ENCODE measurements around the gene VPS16. TPM values are rescaled to one million over a fixed set of nuclear protein-coding genes. Genes with fewer than 3 reads are reported as not detected.

The VPS16 gene
- total RNA-seq, 6 experiments from 2014 or later, result 17.2 to 22.2 (median 19.1) TPM

DNA sequence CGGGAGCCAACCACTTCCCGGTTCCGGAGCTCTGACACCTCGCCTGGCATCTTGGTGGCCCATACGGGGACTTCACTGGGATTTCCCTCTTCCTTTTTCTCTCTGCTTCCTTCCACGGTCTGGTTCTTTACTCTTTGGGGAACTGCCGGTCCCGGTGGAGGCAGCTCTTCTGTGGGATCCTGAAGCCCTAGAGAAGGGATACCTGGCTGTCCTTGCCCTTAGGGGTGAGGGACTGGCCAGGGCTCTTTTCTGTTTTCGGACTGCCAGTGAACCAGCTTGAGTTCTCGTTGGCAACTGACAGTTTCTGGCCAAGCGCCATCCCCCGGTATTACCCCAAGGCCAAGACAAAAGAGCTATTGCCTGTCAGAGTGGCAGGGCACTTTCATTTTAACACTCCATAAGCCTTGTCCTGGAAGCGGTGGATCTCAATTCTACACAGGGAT lies 39.2 kb upstream of the VPS16 start:
- no peaks in the 10 kb centered on the region for H3K27me3 ChIP-seq
- H3K36me3 ChIP-seq, result no peaks in the 10 kb centered on the region
- no peak overlapping the region for H3K4me3 ChIP-seq
- DNase-seq (peak in 1 of 3 donors; percentile 26), ATAC-seq (no peak)
- no peaks in the 10 kb centered on the region for H3K9me3 ChIP-seq
- intact Hi-C loops (cut with DNase I), result no loop called here
- 12% methylated on average over 13 of the region's 13 CpGs for WGBS (ENCODE audit: insufficient coverage, low coverage, low lambda C conversion rate, missing lambda C conversion rate)
- no peak for TF ChIP-seq POLR2A (IDR thresholded peaks at IDR 0.05)
- TF ChIP-seq, protein P1, sequence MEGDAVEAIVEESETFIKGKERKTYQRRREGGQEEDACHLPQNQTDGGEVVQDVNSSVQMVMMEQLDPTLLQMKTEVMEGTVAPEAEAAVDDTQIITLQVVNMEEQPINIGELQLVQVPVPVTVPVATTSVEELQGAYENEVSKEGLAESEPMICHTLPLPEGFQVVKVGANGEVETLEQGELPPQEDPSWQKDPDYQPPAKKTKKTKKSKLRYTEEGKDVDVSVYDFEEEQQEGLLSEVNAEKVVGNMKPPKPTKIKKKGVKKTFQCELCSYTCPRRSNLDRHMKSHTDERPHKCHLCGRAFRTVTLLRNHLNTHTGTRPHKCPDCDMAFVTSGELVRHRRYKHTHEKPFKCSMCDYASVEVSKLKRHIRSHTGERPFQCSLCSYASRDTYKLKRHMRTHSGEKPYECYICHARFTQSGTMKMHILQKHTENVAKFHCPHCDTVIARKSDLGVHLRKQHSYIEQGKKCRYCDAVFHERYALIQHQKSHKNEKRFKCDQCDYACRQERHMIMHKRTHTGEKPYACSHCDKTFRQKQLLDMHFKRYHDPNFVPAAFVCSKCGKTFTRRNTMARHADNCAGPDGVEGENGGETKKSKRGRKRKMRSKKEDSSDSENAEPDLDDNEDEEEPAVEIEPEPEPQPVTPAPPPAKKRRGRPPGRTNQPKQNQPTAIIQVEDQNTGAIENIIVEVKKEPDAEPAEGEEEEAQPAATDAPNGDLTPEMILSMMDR (IDR thresholded peaks at IDR 0.05), result no peak
- no peak overlapping the region for H3K27ac ChIP-seq
- no peaks in the 10 kb centered on the region for H3K4me1 ChIP-seq

DNA sequence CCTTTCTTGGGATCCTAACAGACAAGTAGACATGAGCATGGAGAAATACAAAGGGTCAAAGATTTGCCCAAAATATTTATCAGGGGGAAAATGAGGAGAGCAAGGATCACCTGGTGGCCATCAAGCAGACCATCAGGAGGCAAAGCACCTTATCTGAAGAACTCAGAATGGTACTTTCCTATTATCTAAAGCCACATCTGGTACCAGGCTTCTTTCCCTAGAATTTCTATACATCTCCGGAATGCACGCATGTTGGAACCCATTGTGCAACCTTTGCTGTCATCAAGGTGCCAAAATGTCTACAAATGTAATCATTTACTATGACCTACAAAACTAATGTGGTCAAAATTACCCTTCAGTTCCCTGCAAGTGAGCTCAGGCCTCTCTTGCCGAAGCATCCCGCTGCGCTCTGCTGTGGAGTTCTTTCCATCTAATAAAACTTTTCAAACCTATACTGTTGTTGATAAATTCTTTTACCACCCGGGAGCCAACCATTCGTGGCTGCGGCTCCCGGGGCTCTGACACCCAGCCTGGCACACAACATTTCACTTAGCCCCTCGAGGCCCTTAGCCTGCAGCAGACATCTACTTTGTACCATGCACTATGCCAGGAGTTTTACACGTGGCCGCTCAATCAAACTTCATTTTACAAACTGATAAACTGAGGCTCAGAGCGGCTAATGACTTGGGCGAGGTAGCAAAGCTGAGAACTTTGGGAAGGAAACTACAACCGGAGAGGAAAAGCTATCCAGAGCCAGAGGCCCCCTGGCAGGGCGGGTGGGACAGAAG lies 36.3 kb upstream of the VPS16 start:
- H3K9me3 ChIP-seq, result no peaks in the 10 kb centered on the region
- no peak overlapping the region for H3K4me3 ChIP-seq
- no peaks in the 10 kb centered on the region for H3K4me1 ChIP-seq
- intact Hi-C loops (cut with DNase I), result no loop called here
- H3K36me3 ChIP-seq, result no peaks in the 10 kb centered on the region
- WGBS (ENCODE audit: insufficient coverage, low coverage, low lambda C conversion rate, missing lambda C conversion rate), result 37% methylated on average over 16 of the region's 16 CpGs
- peak in 1 of 3 donors; percentile 16 for DNase-seq
- no peaks in the 10 kb centered on the region for H3K27me3 ChIP-seq
- ATAC-seq, result no peak
- TF ChIP-seq, protein P1 (IDR thresholded peaks at IDR 0.05), result no peak
- no peak for TF ChIP-seq POLR2A (IDR thresholded peaks at IDR 0.05)
- no peak overlapping the region for H3K27ac ChIP-seq

DNA sequence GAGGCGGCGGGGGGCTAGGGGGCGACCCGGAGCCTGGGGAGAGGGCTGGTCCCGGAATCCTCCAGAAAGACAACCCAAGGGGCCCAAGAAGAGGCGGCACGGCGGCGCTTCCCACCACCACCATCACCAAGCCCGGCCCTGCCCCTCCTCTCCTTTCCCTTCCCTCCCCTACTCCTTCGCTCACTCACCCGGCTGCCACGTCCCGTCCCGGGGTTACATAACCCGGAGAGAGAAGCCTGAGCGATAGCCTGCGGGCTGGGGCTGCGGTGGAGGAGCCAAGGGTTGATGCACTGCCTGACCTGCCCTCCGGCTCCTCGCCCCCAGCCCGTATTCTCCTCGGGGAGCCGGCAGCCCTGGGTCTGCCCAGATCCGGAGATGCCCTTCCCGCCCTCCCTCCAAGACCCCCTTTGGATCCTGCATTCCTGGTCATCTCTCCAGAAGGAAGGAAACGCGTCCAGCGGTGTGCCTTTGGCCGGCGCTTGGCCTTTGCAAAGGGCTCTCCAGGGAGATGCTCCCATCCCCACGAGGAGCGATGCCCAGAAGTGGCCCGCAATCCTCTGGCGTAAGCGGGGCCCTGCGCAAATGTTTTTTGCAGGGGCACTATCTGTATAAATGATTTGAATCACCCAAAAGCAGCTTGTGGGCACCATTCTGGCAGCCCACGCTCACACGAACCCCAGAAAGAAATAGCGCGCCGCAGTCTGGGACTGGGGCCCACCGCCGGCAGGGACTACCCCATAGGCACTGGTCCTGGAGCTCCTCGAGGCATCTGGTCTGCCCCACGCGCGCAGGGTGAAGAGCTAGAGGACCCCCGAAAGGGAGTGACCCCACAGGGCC lies 35.5 kb upstream of the VPS16 start:
- intact Hi-C loops (cut with DNase I), result no loop called here
- ATAC-seq, result peak in 3 of 4 donors; percentile 25 to 35 (median 25)
- H3K27ac ChIP-seq, result no peak overlapping the region
- H3K9me3 ChIP-seq, result no peaks in the 10 kb centered on the region
- peak in 2 of 3 donors; percentile 42 to 53 for DNase-seq
- H3K36me3 ChIP-seq, result no peaks in the 10 kb centered on the region
- no peaks in the 10 kb centered on the region for H3K27me3 ChIP-seq
- WGBS (ENCODE audit: insufficient coverage, low coverage, low lambda C conversion rate, missing lambda C conversion rate), result 24% methylated on average over 7 of the region's 49 CpGs
- TF ChIP-seq, protein P1 (IDR thresholded peaks at IDR 0.05), result no peak
- no peak for TF ChIP-seq POLR2A (IDR thresholded peaks at IDR 0.05)
- no peaks in the 10 kb centered on the region for H3K4me1 ChIP-seq
- H3K4me3 ChIP-seq, result no peak overlapping the region

DNA sequence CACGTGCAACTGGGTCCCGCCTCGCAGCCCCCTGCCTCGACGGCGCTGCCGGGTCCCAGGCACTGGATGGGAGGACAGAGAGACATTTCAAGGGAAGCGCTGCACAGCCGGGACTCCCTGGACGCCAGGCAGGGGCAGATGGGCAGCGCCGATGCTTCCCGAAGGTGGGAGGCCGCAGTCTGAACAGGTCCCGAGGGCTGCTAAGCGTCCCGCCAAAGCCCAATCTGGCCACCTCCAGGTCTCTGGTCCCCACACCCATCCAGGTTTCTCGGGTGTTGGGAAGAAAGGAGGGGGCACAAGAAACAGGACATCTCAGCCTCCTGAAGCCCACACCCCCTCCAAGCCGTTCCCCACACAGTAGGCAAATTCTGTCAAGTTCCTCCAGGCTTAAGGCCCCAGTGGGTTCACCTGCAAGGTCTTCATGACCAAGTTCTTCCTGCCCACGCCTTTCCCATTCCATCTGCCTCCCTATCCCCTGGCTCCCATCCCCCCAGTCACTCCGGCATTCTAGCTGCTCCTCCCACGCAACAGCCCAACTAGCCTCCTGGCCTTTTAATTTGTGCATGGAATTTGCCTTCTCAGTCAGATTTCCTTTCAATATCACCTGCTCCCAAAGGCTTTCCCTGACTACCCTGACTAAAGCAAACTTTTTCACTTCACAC lies 34.7 kb upstream of the VPS16 start:
- Histone ChIP-seq H3K4me1 (no peaks in the 10 kb centered on the region), H3K27me3 (no peaks in the 10 kb centered on the region), H3K9me3 (no peaks in the 10 kb centered on the region), H3K27ac (no peak overlapping the region), H3K4me3 (no peak overlapping the region), H3K36me3 (no peaks in the 10 kb centered on the region)
- DNase-seq (peak in 1 of 3 donors; percentile 45), ATAC-seq (peak in 3 of 4 donors; percentile 28 to 45 (median 34))
- intact Hi-C loops (cut with DNase I), result no loop called here
- 35% methylated on average over 4 of the region's 22 CpGs for WGBS (ENCODE audit: insufficient coverage, low coverage, low lambda C conversion rate, missing lambda C conversion rate)
- TF ChIP-seq, protein P1 (IDR thresholded peaks at IDR 0.05), result no peak
- no peak for TF ChIP-seq POLR2A (IDR thresholded peaks at IDR 0.05)
